Jurkat, Clone E6-1 (cell line): ENCODE measurements around the gene TIE1.

Source experiments
- DNase-seq: peaks from one replicate; pipeline ENCODE4 v3.0.0-alpha.2; 2011; ENCODE audit warnings: low read depth, low spot score
- H3K4me3 ChIP-seq: 2 replicates; pipeline ENCODE4 v1.5.1; 2011; ENCODE audit warnings: mild to moderate bottlenecking, low read length, control low read depth, moderate library complexity

TIE1 gene

DNA sequence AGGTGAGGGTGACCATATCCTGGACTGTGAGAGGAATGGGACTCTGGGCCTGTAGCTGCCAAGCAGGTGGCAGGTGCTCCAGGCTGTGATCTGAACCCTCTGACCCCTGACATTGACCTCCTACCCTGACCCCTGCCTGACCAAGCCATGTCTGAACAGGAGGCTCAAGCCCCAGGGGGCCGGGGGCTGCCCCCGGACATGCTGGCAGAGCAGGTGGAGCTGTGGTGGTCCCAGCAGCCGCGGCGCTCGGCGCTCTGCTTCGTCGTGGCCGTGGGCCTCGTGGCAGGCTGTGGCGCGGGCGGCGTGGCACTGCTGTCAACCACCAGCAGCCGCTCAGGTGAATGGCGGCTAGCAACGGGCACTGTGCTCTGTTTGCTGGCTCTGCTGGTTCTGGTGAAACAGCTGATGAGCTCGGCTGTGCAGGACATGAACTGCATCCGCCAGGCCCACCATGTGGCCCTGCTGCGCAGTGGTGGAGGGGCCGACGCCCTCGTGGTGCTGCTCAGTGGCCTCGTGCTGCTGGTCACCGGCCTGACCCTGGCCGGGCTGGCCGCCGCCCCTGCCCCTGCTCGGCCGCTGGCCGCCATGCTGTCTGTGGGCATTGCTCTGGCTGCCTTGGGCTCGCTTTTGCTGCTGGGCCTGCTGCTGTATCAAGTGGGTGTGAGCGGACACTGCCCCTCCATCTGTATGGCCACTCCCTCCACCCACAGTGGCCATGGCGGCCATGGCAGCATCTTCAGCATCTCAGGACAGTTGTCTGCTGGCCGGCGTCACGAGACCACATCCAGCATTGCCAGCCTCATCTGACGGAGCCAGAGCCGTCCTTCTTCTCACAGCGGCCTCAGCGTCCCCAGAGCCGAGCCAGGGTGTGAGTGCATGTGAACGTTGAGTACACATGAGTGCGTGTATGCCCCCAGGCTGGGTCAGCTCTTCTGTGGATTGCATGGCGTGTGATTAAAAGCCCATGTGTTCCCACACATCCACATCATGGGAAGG, 27.9 kb upstream of the TIE1 start:
- no peak overlapping the region for H3K4me3 ChIP-seq

DNA sequence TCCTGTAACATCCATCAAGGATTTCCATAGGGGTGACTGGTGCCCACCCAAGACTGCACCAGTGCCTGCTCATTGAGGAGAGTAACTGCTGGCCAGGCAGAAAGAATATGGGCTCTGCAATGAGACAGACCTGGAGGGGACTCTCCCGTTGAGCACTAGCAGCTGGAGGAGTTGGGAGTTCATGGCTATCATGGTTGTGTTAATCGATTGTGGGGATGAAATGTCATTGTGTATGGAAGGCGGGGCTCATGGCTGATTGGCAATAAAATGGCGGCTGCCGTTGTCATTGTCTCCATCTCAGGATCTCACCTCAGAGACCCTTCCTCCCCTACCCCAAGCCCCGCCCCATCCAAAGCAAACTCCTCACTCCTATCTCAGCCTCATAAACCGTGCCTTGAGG, 27.1 kb upstream of the TIE1 start:
- H3K4me3 ChIP-seq = no peak overlapping the region
- no peak for DNase-seq

More for the DNA sequence above, 27.9 kb upstream of the TIE1 start:
- no peak for DNase-seq

DNA sequence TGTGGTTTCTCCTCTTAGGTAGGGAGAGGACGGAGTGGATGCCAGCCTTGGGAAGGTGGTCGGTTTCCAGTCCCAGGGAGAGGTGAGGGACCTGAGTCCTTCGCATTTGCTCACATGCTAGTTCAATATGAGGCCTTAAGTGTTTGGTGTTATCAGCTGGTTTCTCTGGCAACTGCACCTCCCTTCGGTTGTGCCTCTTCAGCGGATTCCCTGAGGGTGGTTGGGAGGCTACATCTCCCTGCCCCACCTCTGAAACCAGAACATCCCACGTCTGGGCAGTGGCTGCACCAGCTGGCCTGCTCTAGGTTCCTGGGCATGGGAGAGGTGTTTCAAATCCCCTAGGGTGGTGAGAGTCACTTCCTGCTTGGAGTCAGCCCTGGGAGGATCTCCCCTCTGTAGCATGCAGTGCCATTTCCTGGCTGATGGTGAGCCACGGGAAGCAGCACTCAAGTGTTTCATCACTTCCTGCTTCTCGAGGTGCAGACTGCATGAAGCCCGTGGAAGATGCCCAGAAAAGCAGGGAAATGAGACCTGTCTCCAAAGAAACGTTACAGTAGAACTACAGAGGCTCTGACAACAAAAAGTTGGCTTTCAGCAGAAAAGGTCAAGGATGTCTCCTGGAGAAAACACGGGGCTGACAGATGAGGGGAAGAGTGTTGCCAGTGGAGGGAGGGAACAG, 26.5 kb upstream of the TIE1 start:
- peak; percentile 78 for DNase-seq
- H3K4me3 ChIP-seq = no peak overlapping the region

DNA sequence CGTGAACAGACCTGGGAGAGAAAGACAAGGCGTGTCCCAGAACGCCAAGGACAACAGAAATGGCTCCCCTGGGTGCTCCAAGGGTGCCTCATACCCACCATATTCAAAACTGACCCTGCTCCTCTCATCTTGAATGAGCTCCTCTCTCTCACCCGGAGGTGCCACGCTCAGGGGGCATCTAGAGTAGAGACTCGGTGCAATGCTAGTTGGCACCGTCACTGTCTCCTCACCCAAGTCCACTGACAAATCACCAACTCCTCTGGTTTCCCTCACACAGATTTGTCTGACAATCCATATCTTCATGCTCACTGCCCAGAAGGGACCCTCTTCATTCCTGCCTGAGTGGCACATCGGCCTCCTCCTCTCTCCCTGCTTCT, 26.0 kb upstream of the TIE1 start:
- H3K4me3 ChIP-seq = no peak overlapping the region
- DNase-seq = no peak

DNA sequence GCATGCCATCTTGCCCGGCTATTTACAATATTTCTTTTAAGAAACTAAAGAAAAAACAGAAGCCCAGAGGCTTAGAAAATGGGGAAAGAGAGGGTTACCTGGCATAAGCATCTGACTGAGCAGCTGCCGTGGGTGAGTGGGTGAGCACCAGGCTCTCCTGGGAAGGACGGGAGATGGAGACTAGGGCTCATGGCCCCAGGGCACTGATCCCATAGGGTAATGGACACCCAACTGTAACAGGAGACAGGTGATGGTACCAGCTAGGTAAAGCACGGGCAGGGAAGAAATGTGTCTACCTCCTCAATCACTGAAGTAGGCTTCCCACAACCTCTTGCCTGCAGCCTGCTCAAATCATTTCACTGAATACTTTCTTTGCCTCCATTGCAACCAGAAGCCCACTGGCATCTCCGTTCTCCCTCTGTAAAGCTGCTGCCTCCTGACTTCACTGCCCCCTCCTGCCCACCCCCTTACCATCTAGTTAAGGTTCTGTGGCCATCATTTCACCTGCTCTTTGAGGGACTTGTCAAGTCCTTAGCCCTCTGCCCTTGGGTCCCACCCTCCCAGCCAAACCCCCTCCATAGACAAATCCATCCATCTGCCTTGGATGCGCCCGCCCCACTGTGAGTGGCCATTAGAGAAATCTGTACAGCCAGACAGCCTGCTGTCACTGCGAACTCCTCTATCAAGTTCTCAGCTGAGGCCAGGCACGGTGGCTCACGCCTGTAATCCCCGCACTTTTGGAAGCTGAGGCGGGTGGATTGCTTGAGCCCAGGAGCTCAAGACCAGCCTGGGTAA, 24.8 kb upstream of the TIE1 start:
- H3K4me3 ChIP-seq = no peak overlapping the region
- DNase-seq = no peak

DNA sequence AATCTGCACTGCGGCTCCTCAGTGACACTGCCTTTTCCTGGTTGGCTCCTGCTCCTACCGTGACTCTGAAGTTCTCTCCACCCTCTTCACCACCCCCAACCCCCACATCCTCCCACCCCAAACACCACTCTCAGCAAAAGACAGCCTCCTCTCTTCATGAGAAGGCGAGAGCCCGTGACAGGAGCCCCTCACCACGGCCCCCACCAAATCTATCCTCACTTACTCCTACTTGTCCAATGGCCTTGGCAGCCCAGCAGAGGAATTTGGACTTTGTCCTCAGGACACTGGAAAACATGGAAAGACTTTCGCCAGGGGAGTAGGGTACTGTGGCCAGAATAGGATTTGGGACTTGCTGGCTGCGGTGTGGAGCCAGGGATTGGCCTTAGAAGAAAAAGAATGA, 24.1 kb upstream of the TIE1 start:
- no peak overlapping the region for H3K4me3 ChIP-seq
- no peak for DNase-seq

DNA sequence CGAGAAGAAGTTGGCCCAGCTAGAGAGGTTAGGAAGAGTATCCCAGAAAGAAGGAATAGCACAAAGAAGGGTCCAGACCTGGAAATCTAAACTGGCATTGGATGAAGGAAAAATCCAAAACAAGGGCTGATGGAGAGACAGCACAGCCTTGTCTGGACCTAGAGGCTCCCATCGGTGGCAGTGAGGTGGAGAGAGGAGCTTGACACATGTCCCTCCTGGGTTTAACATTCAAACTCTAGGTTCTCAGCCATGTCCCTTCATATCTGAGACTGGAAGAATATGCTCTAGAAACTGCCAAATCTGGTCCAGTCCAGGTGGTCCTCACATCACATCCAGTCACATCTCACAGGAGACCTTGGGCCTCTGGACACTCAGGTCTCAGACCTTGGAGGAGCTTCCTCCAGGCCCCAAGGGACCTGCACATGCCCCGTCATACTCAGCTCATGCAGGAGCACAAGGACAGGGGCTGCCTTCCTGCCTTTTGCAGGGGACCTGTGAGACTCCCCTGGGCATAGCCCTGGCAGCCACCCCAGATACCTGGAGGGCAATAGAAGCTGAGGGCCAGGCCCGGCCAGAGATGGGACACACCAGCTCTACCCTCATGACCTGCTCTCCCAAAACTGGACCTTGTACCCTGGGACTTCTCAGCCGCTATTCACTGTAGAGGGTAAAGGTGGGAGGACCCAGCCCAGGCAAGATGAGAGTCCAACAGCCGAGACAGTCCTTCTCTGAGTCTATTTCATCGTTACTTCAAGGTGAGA, 23.5 kb upstream of the TIE1 start:
- DNase-seq = no peak
- H3K4me3 ChIP-seq = no peak overlapping the region

DNA sequence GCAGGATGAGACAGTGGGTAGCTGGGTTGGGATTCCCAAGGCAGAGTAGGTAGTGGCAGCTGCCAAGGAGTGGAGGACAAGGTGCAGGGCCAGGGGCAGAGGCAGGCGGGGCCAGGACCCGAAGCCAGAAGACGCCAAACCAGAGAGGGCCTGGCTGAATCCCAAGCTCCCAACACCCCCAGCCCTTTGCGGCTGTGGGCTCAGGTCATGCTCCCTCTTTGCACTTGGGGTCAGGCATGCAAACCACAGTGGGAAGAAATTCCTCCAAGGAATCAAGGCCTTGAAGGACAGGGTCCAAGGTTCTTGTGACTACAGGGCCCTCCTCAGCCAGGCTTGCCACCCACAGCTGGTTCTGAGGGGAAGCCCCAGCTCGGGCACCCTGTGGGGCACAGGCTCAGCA, 21.6 kb upstream of the TIE1 start:
- no peak overlapping the region for H3K4me3 ChIP-seq

DNA sequence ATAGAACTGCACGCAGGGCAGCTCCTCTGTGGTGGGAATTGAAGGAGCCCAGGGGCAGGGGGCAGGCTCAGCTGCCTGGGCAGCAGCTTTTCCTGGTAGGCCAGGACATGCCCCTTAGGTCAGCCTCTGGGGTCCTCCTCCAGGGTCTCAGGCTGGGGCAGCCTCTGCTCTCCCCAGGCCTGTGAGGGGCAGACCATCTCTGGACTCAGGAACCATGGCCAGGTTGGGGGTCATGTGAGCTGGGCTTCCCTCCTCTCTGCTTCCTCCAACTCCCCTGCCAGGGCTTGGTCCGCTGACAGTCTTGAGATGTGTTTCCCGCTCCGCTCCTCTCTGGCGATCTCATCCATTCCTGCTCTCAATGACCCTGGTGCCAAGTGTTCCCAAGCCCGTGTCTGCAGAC, 21.1 kb upstream of the TIE1 start:
- no peak for DNase-seq

More for the DNA sequence above, 21.6 kb upstream of the TIE1 start:
- no peak for DNase-seq

DNA sequence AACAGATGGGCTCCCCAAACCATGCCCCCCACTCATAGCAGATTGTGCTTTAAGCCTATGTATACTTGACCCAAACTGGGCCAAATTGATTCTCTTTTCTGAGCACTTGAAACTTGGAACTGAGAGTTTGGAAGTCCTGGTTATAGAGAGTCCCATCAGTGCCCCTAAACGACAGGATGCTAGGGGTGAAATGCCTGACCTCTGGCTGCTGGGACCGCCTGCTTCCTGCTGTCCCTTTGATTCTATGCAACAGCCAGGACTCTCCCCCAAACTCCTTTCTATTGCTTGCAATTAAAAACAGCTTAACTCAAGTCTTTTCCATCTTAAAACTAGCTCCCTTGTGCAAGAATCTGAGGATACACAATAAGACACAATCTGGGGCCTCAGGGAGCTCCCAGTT, 20.1 kb upstream of the TIE1 start:
- no peak for DNase-seq

More for the DNA sequence above, 21.1 kb upstream of the TIE1 start:
- no peak overlapping the region for H3K4me3 ChIP-seq

DNA sequence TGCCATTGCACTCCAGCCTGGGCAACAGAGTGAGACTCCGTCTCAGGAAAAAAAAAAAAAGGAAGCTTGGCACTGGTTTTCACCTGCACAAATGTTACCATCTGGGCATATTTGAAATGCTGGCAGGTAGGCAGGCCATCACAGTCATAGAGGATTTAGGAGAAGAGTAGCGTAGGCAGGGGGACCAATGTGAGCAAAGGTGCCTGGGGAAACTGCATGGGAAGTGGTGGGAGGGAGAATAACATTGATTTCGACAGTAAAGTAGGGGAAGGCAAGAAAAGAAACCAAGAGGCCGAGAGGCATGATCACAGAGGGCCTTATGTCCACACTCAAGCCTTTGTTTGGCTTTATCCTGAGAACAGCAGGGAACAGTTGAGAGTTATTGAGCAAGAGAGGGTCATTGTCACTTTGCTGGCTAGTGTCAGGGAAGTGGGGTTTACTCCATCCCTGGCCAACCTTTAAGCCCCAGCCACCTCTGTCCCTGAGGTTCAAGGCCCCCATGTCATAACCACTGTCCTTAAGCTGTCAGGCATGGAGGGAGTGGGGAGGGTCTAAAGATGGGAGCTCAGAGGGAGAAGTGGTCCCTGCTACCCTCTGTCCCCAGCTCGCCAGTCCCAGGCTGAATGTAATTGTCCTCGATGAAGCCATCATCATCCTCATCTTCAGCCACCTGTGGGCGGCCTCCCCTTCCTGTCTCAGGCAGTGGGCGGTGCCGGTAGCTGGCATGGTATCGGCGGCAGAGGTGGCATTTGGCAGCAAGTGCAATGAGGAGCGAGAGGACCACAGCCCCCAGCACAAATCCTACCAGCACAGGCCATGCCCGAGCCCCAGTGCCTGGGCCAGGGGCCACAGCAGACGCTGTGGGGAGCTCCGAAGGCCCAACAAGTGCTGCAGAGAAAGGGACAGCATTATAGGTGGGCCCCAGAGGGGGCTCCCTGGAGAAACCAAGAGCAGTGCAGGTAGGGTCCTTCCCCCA, 18.3 kb upstream of the TIE1 start:
- no peak for DNase-seq
- no peak overlapping the region for H3K4me3 ChIP-seq

More for the DNA sequence above, 20.1 kb upstream of the TIE1 start:
- no peak overlapping the region for H3K4me3 ChIP-seq

DNA sequence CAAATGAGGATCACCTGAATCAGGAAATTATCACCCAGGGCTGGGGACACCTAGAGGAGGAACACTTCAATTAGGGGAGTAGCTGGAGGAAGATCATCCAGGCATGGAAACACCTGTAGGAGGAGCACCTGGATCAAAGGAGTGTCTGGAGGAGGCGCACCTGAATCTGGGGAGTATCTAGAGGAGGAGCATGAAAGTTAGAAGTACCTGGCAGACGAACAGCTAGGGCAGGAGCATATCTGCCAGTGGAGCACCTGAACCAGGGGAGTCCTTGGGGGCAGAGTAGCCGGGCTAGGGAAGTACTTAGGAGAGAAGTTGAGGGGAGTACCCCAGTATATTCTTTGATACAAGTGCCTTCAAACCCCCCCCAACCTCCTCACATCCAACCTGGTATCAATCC, 16.7 kb upstream of the TIE1 start:
- DNase-seq = no peak
- H3K4me3 ChIP-seq = no peak overlapping the region

DNA sequence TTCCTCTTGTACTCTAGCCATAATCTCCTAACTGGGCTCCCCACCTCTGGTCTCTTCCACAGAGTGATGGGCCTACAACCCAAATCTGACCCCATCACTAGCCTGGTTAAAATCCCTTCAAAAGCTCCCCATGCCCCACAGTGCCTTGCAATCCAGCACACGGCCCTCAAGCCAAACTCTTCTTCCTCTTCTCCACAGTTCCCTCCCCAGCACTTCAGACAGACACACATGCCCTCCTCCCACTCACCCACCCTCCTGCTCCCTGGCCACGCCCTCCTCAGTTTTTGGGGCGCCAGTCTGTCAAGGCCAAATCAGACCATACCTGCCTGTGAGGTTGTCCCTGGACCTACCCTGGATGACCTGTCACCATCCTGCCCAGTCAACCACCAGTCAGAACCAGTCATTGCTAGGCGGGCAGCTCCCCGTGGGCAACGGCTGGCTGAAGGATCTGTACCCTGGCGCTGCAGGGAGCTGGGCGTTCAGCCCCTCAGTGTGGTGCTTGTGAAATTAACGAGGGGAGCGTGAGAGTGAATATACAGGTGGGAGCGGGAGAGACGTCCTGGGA, 16.2 kb upstream of the TIE1 start:
- no peak overlapping the region for H3K4me3 ChIP-seq
- no peak for DNase-seq

DNA sequence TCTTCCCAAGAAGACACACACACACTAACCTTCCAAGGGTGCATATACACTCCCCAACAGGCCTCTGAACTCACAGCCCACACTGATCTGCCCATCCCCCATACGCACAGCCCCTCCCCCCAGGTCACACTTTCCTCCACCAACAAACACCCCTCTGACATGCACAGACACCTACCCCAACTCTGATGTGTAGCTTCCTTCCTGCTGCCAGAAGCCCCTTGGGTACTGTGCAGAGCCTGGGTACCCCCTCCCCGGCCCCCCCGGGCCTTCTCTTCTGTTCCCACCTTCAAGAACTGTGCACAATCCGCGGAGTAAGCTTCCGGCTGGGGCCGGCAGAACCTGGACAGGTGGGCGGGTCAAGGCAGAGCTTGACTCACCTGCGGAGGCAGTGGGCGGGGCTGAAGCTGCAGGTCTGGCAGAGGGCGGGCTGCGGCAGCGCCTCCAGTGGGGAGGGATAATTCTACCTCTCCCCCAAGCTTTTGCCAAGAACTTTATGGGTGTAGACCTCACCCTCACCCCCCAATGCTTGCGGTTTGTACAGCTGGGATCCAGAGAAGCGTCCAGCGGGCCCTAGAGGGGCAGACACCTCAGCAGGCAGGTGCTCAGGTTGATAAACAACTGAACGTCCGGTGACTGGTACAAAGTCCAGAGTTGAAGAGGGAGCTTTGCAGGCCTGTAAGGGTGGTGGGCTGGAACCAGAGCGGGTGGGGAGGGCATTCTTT, 15.4 kb upstream of the TIE1 start, which contains the start of gene C1orf210:
Gene C1orf210 (minus strand): TSS at position 313 of the 722 bp plus-strand sequence. CDS start 2,311 bp downstream, outside the sequence.
- DNase-seq = no peak
- H3K4me3 ChIP-seq = no peak within 1 kb of the TSS

DNA sequence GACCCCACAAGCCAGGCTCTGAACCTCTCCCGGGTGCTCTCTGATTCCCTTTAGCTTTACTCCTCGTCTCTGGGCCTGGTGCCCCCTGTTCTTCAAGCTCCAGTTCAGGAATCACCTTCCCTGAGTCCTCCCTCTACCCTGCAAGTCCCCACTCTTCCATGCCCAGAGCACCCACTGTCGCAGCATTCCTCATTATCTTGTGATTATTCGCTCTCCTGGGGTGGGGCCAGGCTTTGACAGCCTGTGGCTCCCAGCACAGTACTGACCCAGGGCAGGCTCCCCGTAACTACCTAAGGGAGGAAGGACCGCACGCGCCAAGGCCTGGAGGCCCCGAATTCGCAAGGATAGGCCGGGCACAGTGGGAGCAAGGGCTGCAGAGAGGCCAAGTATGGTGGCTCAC, 14.7 kb upstream of the TIE1 start:
- no peak for DNase-seq
- no peak overlapping the region for H3K4me3 ChIP-seq

DNA sequence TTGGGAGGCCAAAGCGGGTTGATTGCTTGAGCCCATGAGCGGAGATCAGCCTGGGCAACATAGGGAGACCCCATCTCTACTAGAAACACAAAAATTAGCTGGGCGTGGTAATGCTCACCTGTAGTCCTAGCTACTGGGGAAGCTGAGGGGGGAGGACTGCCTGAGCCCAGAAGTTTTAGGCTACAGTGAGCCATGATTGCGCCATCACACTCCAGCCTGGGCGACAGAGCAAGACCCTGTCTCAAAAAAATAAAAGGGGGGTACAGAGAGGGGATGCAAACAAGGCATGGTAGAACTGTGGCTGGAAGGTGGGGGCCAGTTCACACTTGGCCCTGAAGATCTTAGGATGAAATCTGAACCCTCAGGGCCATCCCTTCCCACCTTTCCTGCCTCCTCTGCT, 14.2 kb upstream of the TIE1 start:
- H3K4me3 ChIP-seq = no peak overlapping the region
- no peak for DNase-seq
